GM12872 (cell line): ENCODE results near the gene KDM2A.

Experiments
- CTCF ChIP-seq: IDR thresholded peaks from 3 replicates; pipeline ENCODE4 v1.5.1; 2011; ENCODE audit warnings: low read depth, mild to moderate bottlenecking, low read length, moderate library complexity; ENCODE audit not compliant: insufficient read depth

Gene KDM2A

GRCh38 chr11:67278939-67279588, 160.0 kb downstream of the KDM2A start:
- no peak for TF ChIP-seq CTCF

- TF ChIP-seq CTCF, result no peak
These were observed 160.7 kb downstream of the KDM2A start for GRCh38 chr11:67279589-67280340.

GRCh38 chr11:67280341-67280787, 161.3 kb downstream of the KDM2A start:
- no peak for TF ChIP-seq CTCF

- no peak for TF ChIP-seq CTCF
These were observed 161.9 kb downstream of the KDM2A start for GRCh38 chr11:67280788-67281551.

GRCh38 chr11:67281552-67282150, 162.6 kb downstream of the KDM2A start:
- no peak for TF ChIP-seq CTCF

GRCh38 chr11:67282155-67282875, 163.3 kb downstream of the KDM2A start:
- TF ChIP-seq CTCF, result no peak
